HG02642 (cell line): ENCODE results near the gene MALT1.
A peak's percentile ranks its signal among the peaks of the same experiment; 100 is the strongest.
"Not testable (repeated sequence)": the region's sequence is repeated elsewhere in the genome, so short reads cannot be mapped to it uniquely, and the experiment has no call there.

ENCODE experiments used
- ATAC-seq: cut with Tn5 transposase; IDR thresholded peaks from one replicate; pipeline ENCODE4 v1.9.1; 2021; ENCODE audit warnings: mild to moderate bottlenecking; ENCODE audit not compliant: unreplicated experiment, poor library complexity

MALT1 gene

GRCh38 chr18:58762781-58763171 lies 91.5 kb downstream of the MALT1 start:
- ATAC-seq = no peak

GRCh38 chr18:58766164-58766563 lies 94.9 kb downstream of the MALT1 start:
- ATAC-seq = no peak

- no peak for ATAC-seq
Observed at GRCh38 chr18:58766946-58767345, 95.7 kb downstream of the MALT1 start.

- peak; percentile 91 for ATAC-seq
Observed at GRCh38 chr18:58768293-58768974, 97.2 kb downstream of the MALT1 start.

GRCh38 chr18:58769321-58769720 lies 98.1 kb downstream of the MALT1 start:
- ATAC-seq = no peak

GRCh38 chr18:58770601-58771000 lies 99.3 kb downstream of the MALT1 start:
- no peak for ATAC-seq

GRCh38 chr18:58772161-58772560 lies 100.9 kb downstream of the MALT1 start:
- ATAC-seq = no peak

- no peak for ATAC-seq
Observed at GRCh38 chr18:58776084-58776483, 104.8 kb downstream of the MALT1 start.

- ATAC-seq = not testable (repeated sequence)
Observed at GRCh38 chr18:58776541-58776940, 105.3 kb downstream of the MALT1 start.

GRCh38 chr18:58777471-58777870 lies 106.2 kb downstream of the MALT1 start:
- ATAC-seq = no peak

- ATAC-seq = no peak
Observed at GRCh38 chr18:58779529-58779928, 108.3 kb downstream of the MALT1 start.

GRCh38 chr18:58780045-58780444 lies 108.8 kb downstream of the MALT1 start:
- ATAC-seq = no peak

GRCh38 chr18:58781627-58782194 lies 110.4 kb downstream of the MALT1 start:
- ATAC-seq = peak; percentile 76

- ATAC-seq = no peak
Observed at GRCh38 chr18:58784601-58785137, 113.4 kb downstream of the MALT1 start.

GRCh38 chr18:58785171-58785805 lies 114.0 kb downstream of the MALT1 start:
- no peak for ATAC-seq

GRCh38 chr18:58785870-58786269 lies 114.6 kb downstream of the MALT1 start:
- ATAC-seq = no peak

GRCh38 chr18:58787536-58788149 lies 116.4 kb downstream of the MALT1 start:
- ATAC-seq = no peak

- ATAC-seq = no peak
Observed at GRCh38 chr18:58788470-58788869, 117.2 kb downstream of the MALT1 start.

GRCh38 chr18:58788971-58789875 lies 118.0 kb downstream of the MALT1 start:
- no peak for ATAC-seq

GRCh38 chr18:58789876-58790240 lies 118.6 kb downstream of the MALT1 start:
- ATAC-seq = no peak
